Measurements from ENCODE around the gene FZR1.

The FZR1 gene

GRCh38 chr19:3474010-3474409, 32.1 kb upstream of the FZR1 start:
- no peak for DNase-seq

- DNase-seq, result no peak
These were observed 31.5 kb upstream of the FZR1 start for GRCh38 chr19:3474614-3475013.

GRCh38 chr19:3475449-3475848, 30.7 kb upstream of the FZR1 start:
- DNase-seq, result no peak

GRCh38 chr19:3476830-3477229, 29.3 kb upstream of the FZR1 start:
- no peak for DNase-seq

- DNase-seq, result no peak
These were observed 28.6 kb upstream of the FZR1 start for GRCh38 chr19:3477506-3477905.

- no peak for DNase-seq
These were observed 28.2 kb upstream of the FZR1 start for GRCh38 chr19:3477951-3478350.

GRCh38 chr19:3478409-3479176, 27.5 kb upstream of the FZR1 start:
- DNase-seq, result no peak

- DNase-seq, result no peak
These were observed 26.8 kb upstream of the FZR1 start for GRCh38 chr19:3479177-3479833.

GRCh38 chr19:3479834-3480215, 26.3 kb upstream of the FZR1 start:
- DNase-seq, result no peak

GRCh38 chr19:3480383-3481091, 25.6 kb upstream of the FZR1 start, which contains the start of gene SMIM24:
Gene SMIM24, minus strand, starts transcription at chr19:3480525. Its CDS starts 62 bp downstream, at chr19:3480463.
- no peak for DNase-seq

GRCh38 chr19:3481241-3482090, 24.6 kb upstream of the FZR1 start:
- no peak for DNase-seq

- DNase-seq, result no peak
These were observed 23.4 kb upstream of the FZR1 start for GRCh38 chr19:3482507-3483225.

GRCh38 chr19:3483226-3483628, 22.9 kb upstream of the FZR1 start, which contains the start of gene SMIM44:
Gene SMIM44, minus strand, starts transcription at chr19:3483441. Its CDS starts 38 bp downstream, at chr19:3483403.
- no peak for DNase-seq

GRCh38 chr19:3491396-3492119, 14.6 kb upstream of the FZR1 start:
- no peak for DNase-seq

GRCh38 chr19:3492131-3492839, 13.8 kb upstream of the FZR1 start:
- DNase-seq, result no peak

GRCh38 chr19:3492919-3493318, 13.2 kb upstream of the FZR1 start:
- DNase-seq, result no peak

GRCh38 chr19:3493651-3494050, 12.5 kb upstream of the FZR1 start:
- no peak for DNase-seq

- no peak for DNase-seq
These were observed 12.1 kb upstream of the FZR1 start for GRCh38 chr19:3494051-3494450.

GRCh38 chr19:3494559-3494958, 11.6 kb upstream of the FZR1 start:
- DNase-seq, result no peak

GRCh38 chr19:3496392-3497273, 9.5 kb upstream of the FZR1 start:
- no peak for DNase-seq

Data from right forelimb (tissue), 1 donor.